ENCODE measurements around the gene DSCAML1.

The DSCAML1 gene

GRCh38 chr11:117394221-117394925 is 402.6 kb downstream of the DSCAML1 start:
- no peak for DNase-seq (ENCODE audit: low spot score in 2 of 2)
- no peaks in the 10 kb centered on the region for H3K27me3 ChIP-seq (ENCODE audit: low read depth)
- H3K4me1 ChIP-seq: no peaks in the 10 kb centered on the region
- H3K36me3 ChIP-seq (replicated peaks): peaks cover 58% of the 10 kb centered on the region
- peaks cover 3% of the 10 kb centered on the region; the same call in 1 of the 2 replicates for H3K9me3 ChIP-seq
- H3K4me3 ChIP-seq: no peak overlapping the region
- in situ Hi-C loops (cut with MboI; ENCODE audit: low sequenced_read_pairs): no loop called here

- Histone ChIP-seq H3K9me3 (no peaks in the 10 kb centered on the region), H3K4me1 (no peaks in the 10 kb centered on the region), H3K36me3 (replicated peaks) (peaks cover 50% of the 10 kb centered on the region), H3K4me3 (no peak overlapping the region), H3K27me3 (ENCODE audit: low read depth) (no peaks in the 10 kb centered on the region)
- in situ Hi-C loops (cut with MboI; ENCODE audit: low sequenced_read_pairs): no loop called here
- DNase-seq (ENCODE audit: low spot score in 2 of 2): no peak
Observed at GRCh38 chr11:117392979-117393378, 404.0 kb downstream of the DSCAML1 start.

GRCh38 chr11:117392001-117392690 is 404.9 kb downstream of the DSCAML1 start:
- no peak for DNase-seq (ENCODE audit: low spot score in 2 of 2)
- Histone ChIP-seq H3K9me3 (no peaks in the 10 kb centered on the region), H3K27me3 (ENCODE audit: low read depth) (no peaks in the 10 kb centered on the region), H3K36me3 (replicated peaks) (peaks cover 46% of the 10 kb centered on the region), H3K4me1 (no peaks in the 10 kb centered on the region), H3K4me3 (no peak overlapping the region)
- in situ Hi-C loops (cut with MboI; ENCODE audit: low sequenced_read_pairs): no loop called here

GRCh38 chr11:117391181-117391580 is 405.8 kb downstream of the DSCAML1 start:
- Histone ChIP-seq H3K27me3 (ENCODE audit: low read depth) (no peaks in the 10 kb centered on the region), H3K4me3 (no peak overlapping the region), H3K36me3 (replicated peaks) (peaks cover 37% of the 10 kb centered on the region), H3K4me1 (no peaks in the 10 kb centered on the region), H3K9me3 (no peaks in the 10 kb centered on the region)
- in situ Hi-C loops (cut with MboI; ENCODE audit: low sequenced_read_pairs): no loop called here
- DNase-seq (ENCODE audit: low spot score in 2 of 2): no peak

GRCh38 chr11:117390743-117391142 is 406.3 kb downstream of the DSCAML1 start:
- no peaks in the 10 kb centered on the region for H3K4me1 ChIP-seq
- H3K9me3 ChIP-seq: no peaks in the 10 kb centered on the region
- no peak overlapping the region for H3K4me3 ChIP-seq
- H3K27me3 ChIP-seq (ENCODE audit: low read depth): no peaks in the 10 kb centered on the region
- DNase-seq (ENCODE audit: low spot score in 2 of 2): no peak
- H3K36me3 ChIP-seq (replicated peaks): peaks cover 37% of the 10 kb centered on the region
- in situ Hi-C loops (cut with MboI; ENCODE audit: low sequenced_read_pairs): no loop called here

GRCh38 chr11:117387992-117388755 is 408.8 kb downstream of the DSCAML1 start:
- Histone ChIP-seq H3K36me3 (replicated peaks) (peaks cover 24% of the 10 kb centered on the region), H3K4me1 (no peaks in the 10 kb centered on the region), H3K4me3 (no peak overlapping the region), H3K27me3 (ENCODE audit: low read depth) (no peaks in the 10 kb centered on the region), H3K9me3 (no peaks in the 10 kb centered on the region)
- DNase-seq (ENCODE audit: low spot score in 2 of 2): no peak
- in situ Hi-C loops (cut with MboI; ENCODE audit: low sequenced_read_pairs): no loop called here

GRCh38 chr11:117385906-117386305 is 411.1 kb downstream of the DSCAML1 start:
- no peaks in the 10 kb centered on the region for H3K9me3 ChIP-seq
- in situ Hi-C loops (cut with MboI; ENCODE audit: low sequenced_read_pairs): no loop called here
- DNase-seq (ENCODE audit: low spot score in 2 of 2): no peak
- no peaks in the 10 kb centered on the region for H3K27me3 ChIP-seq (ENCODE audit: low read depth)
- peaks cover 7% of the 10 kb centered on the region for H3K36me3 ChIP-seq (replicated peaks)
- H3K4me3 ChIP-seq: no peak overlapping the region
- no peaks in the 10 kb centered on the region for H3K4me1 ChIP-seq

GRCh38 chr11:117385471-117385870 is 411.5 kb downstream of the DSCAML1 start:
- peaks cover 8% of the 10 kb centered on the region for H3K36me3 ChIP-seq (replicated peaks)
- no peak overlapping the region for H3K4me3 ChIP-seq
- H3K4me1 ChIP-seq: no peaks in the 10 kb centered on the region
- H3K27me3 ChIP-seq (ENCODE audit: low read depth): no peaks in the 10 kb centered on the region
- in situ Hi-C loops (cut with MboI; ENCODE audit: low sequenced_read_pairs): no loop called here
- H3K9me3 ChIP-seq: no peaks in the 10 kb centered on the region
- DNase-seq (ENCODE audit: low spot score in 2 of 2): no peak

- in situ Hi-C loops (cut with MboI; ENCODE audit: low sequenced_read_pairs): no loop called here
- no peaks in the 10 kb centered on the region for H3K9me3 ChIP-seq
- no peak for DNase-seq (ENCODE audit: low spot score in 2 of 2)
- peaks cover 11% of the 10 kb centered on the region for H3K36me3 ChIP-seq (replicated peaks)
- H3K4me1 ChIP-seq: no peaks in the 10 kb centered on the region
- no peaks in the 10 kb centered on the region for H3K27me3 ChIP-seq (ENCODE audit: low read depth)
- H3K4me3 ChIP-seq: no peak overlapping the region
Observed at GRCh38 chr11:117384045-117384444, 413.0 kb downstream of the DSCAML1 start.

GRCh38 chr11:117382746-117383145 is 414.3 kb downstream of the DSCAML1 start:
- Histone ChIP-seq H3K36me3 (replicated peaks) (peaks cover 11% of the 10 kb centered on the region), H3K4me1 (no peaks in the 10 kb centered on the region), H3K27me3 (ENCODE audit: low read depth) (no peaks in the 10 kb centered on the region), H3K4me3 (no peak overlapping the region), H3K9me3 (no peaks in the 10 kb centered on the region)
- DNase-seq (ENCODE audit: low spot score in 2 of 2): no peak
- in situ Hi-C loops (cut with MboI; ENCODE audit: low sequenced_read_pairs): no loop called here

- no peaks in the 10 kb centered on the region for H3K9me3 ChIP-seq
Observed at GRCh38 chr11:117381481-117382387, 415.3 kb downstream of the DSCAML1 start.

GRCh38 chr11:117380676-117381075 is 416.3 kb downstream of the DSCAML1 start:
- peaks cover 7% of the 10 kb centered on the region for H3K36me3 ChIP-seq (replicated peaks)
- H3K27me3 ChIP-seq (ENCODE audit: low read depth): no peaks in the 10 kb centered on the region
- no peaks in the 10 kb centered on the region for H3K4me1 ChIP-seq
- in situ Hi-C loops (cut with MboI; ENCODE audit: low sequenced_read_pairs): no loop called here
- H3K4me3 ChIP-seq: no peak overlapping the region
- no peaks in the 10 kb centered on the region for H3K9me3 ChIP-seq
- DNase-seq (ENCODE audit: low spot score in 2 of 2): no peak

More at GRCh38 chr11:117381481-117382387, 415.3 kb downstream of the DSCAML1 start:
- Histone ChIP-seq H3K36me3 (replicated peaks) (peaks cover 7% of the 10 kb centered on the region), H3K4me1 (no peaks in the 10 kb centered on the region), H3K4me3 (no peak overlapping the region), H3K27me3 (ENCODE audit: low read depth) (no peaks in the 10 kb centered on the region)
- no peak for DNase-seq (ENCODE audit: low spot score in 2 of 2)
- in situ Hi-C loops (cut with MboI; ENCODE audit: low sequenced_read_pairs): no loop called here

All from HAP-1 (cell line).